WTC11 (cell line): ENCODE data around the gene RABEPK. TPM values are rescaled to one million over a fixed set of nuclear protein-coding genes. Genes with fewer than 3 reads are reported as not detected.

ENCODE experiments used
- ATAC-seq: fragments of 200-7000 bp; cut with Tn5 transposase; 2 replicates; pipeline ENCODE4 v1.10.0; 2021; ENCODE audit warnings: mild to moderate bottlenecking, moderate library complexity
- CTCF ChIA-PET: fragments of 300-600 bp; sonication (Branson Sonifier 250); formaldehyde crosslinking; loops from one replicate; lab custom pipeline; 2021; ENCODE audit warnings: antibody characterized with exemption; lab: Charles Lee
- POLR2A ChIA-PET: fragments of 350-600 bp; sonication (Branson Sonifier 250); formaldehyde crosslinking; loops from one replicate; lab custom pipeline; 2021; ENCODE audit warnings: antibody characterized with exemption; lab: Charles Lee
- DNase-seq: peaks from one replicate; pipeline ENCODE4 v3.0.0; 2021; ENCODE audit warnings: low spot score
- H3K27ac Mint-ChIP-seq: 2 replicates; pipeline ENCODE4 v1.8.0; 2021; ENCODE audit warnings: mixed read lengths
- H3K27me3 Mint-ChIP-seq: 2 replicates; pipeline ENCODE4 v1.8.0; 2021; ENCODE audit warnings: low read depth, mild to moderate bottlenecking, moderate library complexity, mixed read lengths
- H3K36me3 Mint-ChIP-seq: 2 replicates; pipeline ENCODE4 v1.8.0; 2021; ENCODE audit warnings: mixed read lengths
- H3K4me1 Mint-ChIP-seq: 2 replicates; pipeline ENCODE4 v1.8.0; 2022; ENCODE audit warnings: mixed read lengths
- H3K4me3 Mint-ChIP-seq: 2 replicates; pipeline ENCODE4 v1.8.0; 2021; ENCODE audit warnings: mild to moderate bottlenecking, moderate library complexity, mixed read lengths
- H3K9me3 Mint-ChIP-seq: 2 replicates; pipeline ENCODE4 v1.8.0; 2021; ENCODE audit warnings: mixed read lengths
- AR ChIP-seq: fragments of 250-450 bp; sonication (Bioruptor Pico); IDR thresholded peaks from 2 replicates; pipeline ENCODE4 v1.9.0; 2021; ENCODE audit warnings: mild to moderate bottlenecking
- ATF2 ChIP-seq: sonication (generic); formaldehyde crosslinking; IDR thresholded peaks from 2 replicates; pipeline ENCODE4 v1.8.1; 2022; ENCODE audit warnings: low read depth, missing genetic modification reagents, borderline replicate concordance
- CDX4 ChIP-seq: fragments of 250-450 bp; sonication (Bioruptor Pico); IDR thresholded peaks from 2 replicates; pipeline ENCODE4 v1.9.0; 2021; ENCODE audit warnings: moderate library complexity, mild to moderate bottlenecking, inconsistent platforms, borderline replicate concordance
- CREM ChIP-seq: sonication (generic); formaldehyde crosslinking; IDR thresholded peaks from 2 replicates; pipeline ENCODE4 v1.8.1; 2022; ENCODE audit warnings: mild to moderate bottlenecking, missing genetic modification reagents, moderate library complexity
- CTCF ChIP-seq: fragments of 200-600 bp; IDR thresholded peaks from 2 replicates; pipeline ENCODE4 v1.8.0; 2022; ENCODE audit warnings: antibody characterized with exemption
- E2F1 ChIP-seq: sonication (generic); formaldehyde crosslinking; IDR thresholded peaks from 2 replicates; pipeline ENCODE4 v1.8.0; 2022; ENCODE audit warnings: mild to moderate bottlenecking, missing genetic modification reagents
- ERG ChIP-seq: fragments of 250-450 bp; sonication (Bioruptor Pico); IDR thresholded peaks from 2 replicates; pipeline ENCODE4 v1.8.0; 2021; ENCODE audit warnings: mild to moderate bottlenecking
- GRHL2 ChIP-seq: fragments of 250-450 bp; sonication (Bioruptor Pico); IDR thresholded peaks from 2 replicates; pipeline ENCODE4 v1.8.0; 2022; ENCODE audit warnings: mild to moderate bottlenecking, moderate library complexity; ENCODE audit not compliant: insufficient replicate concordance, severe bottlenecking
- GTF2I ChIP-seq: fragments of 250-450 bp; sonication (Bioruptor Pico); conservative IDR thresholded peaks from 2 replicates; pipeline ENCODE4 v1.4.0; 2021; ENCODE audit warnings: mild to moderate bottlenecking
- IRF2 ChIP-seq: sonication (generic); formaldehyde crosslinking; IDR thresholded peaks from 2 replicates; pipeline ENCODE4 v1.8.0; 2022; ENCODE audit warnings: low read depth, missing genetic modification reagents, borderline replicate concordance
- JUN ChIP-seq: sonication (generic); formaldehyde crosslinking; IDR thresholded peaks from 2 replicates; pipeline ENCODE4 v1.8.0; 2023; ENCODE audit warnings: mild to moderate bottlenecking, missing genetic modification reagents
- NFYB ChIP-seq: sonication (generic); formaldehyde crosslinking; conservative IDR thresholded peaks from 2 replicates; pipeline ENCODE4 v1.8.0; 2022; ENCODE audit warnings: low read depth, missing genetic modification reagents
- RORB ChIP-seq: fragments of 250-450 bp; sonication (Bioruptor Pico); IDR thresholded peaks from 2 replicates; pipeline ENCODE4 v1.9.0; 2021; ENCODE audit warnings: mild to moderate bottlenecking
- SP1 ChIP-seq: sonication (generic); formaldehyde crosslinking; conservative IDR thresholded peaks from 2 replicates; pipeline ENCODE4 v1.8.1; 2022; ENCODE audit warnings: missing genetic modification reagents
- TCF7 ChIP-seq: sonication (generic); formaldehyde crosslinking; IDR thresholded peaks from 2 replicates; pipeline ENCODE4 v1.8.0; 2022; ENCODE audit warnings: mild to moderate bottlenecking, low read depth, missing genetic modification reagents, moderate library complexity
- TP53 ChIP-seq: sonication (generic); formaldehyde crosslinking; IDR thresholded peaks from 2 replicates; pipeline ENCODE4 v1.8.1; 2023; ENCODE audit warnings: mild to moderate bottlenecking, missing genetic modification reagents
- USF1 ChIP-seq: sonication (generic); formaldehyde crosslinking; IDR thresholded peaks from 2 replicates; pipeline ENCODE4 v1.8.0; 2022; ENCODE audit warnings: mild to moderate bottlenecking, missing genetic modification reagents
- ZBTB21 ChIP-seq: sonication (generic); formaldehyde crosslinking; IDR thresholded peaks from 2 replicates; pipeline ENCODE4 v1.8.1; 2023; ENCODE audit warnings: mild to moderate bottlenecking, missing genetic modification reagents, borderline replicate concordance
- ZNF232 ChIP-seq: sonication (generic); formaldehyde crosslinking; IDR thresholded peaks from 2 replicates; pipeline ENCODE4 v1.8.0; 2022; ENCODE audit warnings: mild to moderate bottlenecking, missing genetic modification reagents
- ZNF263 ChIP-seq: sonication (generic); formaldehyde crosslinking; IDR thresholded peaks from 2 replicates; pipeline ENCODE4 v1.8.1; 2022; ENCODE audit warnings: low read depth, mild to moderate bottlenecking, moderate library complexity, missing genetic modification reagents
- ZNF423 ChIP-seq: fragments of 250-450 bp; sonication (Bioruptor Pico); IDR thresholded peaks from 2 replicates; pipeline ENCODE4 v2.1.2; 2022; ENCODE audit warnings: mild to moderate bottlenecking, moderate library complexity
- ZNF532 ChIP-seq: fragments of 250-450 bp; sonication (Bioruptor Pico); IDR thresholded peaks from 2 replicates; pipeline ENCODE4 v1.9.0; 2021; ENCODE audit warnings: mild to moderate bottlenecking, borderline replicate concordance
- total RNA-seq: library from RNA; stranded (reverse); gene quantifications from 3 replicates; pipeline ENCODE4 v1.2.3, GENCODE V29; 2021

RABEPK gene
- total RNA-seq, 1 experiment from 2014 or later = 25.5 TPM

GRCh38 chr9:125227761-125228160 lies 27.4 kb downstream of the RABEPK start (continued):
- TF ChIP-seq ZNF532 (CRISPR knock-in tag) = no peak
- TF ChIP-seq SP1 = no peak
- no peak for TF ChIP-seq TP53
- TF ChIP-seq ZNF263 = no peak

- ATAC-seq = no peak
- ChIA-PET POLR2A (no interaction called here), CTCF (no interaction called here)
- Mint-ChIP-seq H3K27ac (peak overlapping the region; percentile 93; the same call in 1 of the 2 replicates), H3K4me3 (no peak overlapping the region), H3K36me3 (peaks cover 45% of the 10 kb centered on the region), H3K4me1 (peaks cover 17% of the 10 kb centered on the region), H3K27me3 (no peaks in the 10 kb centered on the region), H3K9me3 (no peaks in the 10 kb centered on the region)
- no peak for DNase-seq
- TF ChIP-seq GTF2I (CRISPR knock-in tag) = no peak
- TF ChIP-seq ERG = no peak
- TF ChIP-seq NFYB (CRISPR knock-in tag) = no peak
- TF ChIP-seq IRF2 (CRISPR knock-in tag) = no peak
- no peak for TF ChIP-seq CREM (CRISPR knock-in tag)
- no peak for TF ChIP-seq ZBTB21
- no peak for TF ChIP-seq ZNF232 (CRISPR knock-in tag)
- TF ChIP-seq JUN (CRISPR knock-in tag) = no peak
- no peak for TF ChIP-seq CTCF
- no peak for TF ChIP-seq RORB (CRISPR knock-in tag)
- TF ChIP-seq TCF7 = no peak
- no peak for TF ChIP-seq GRHL2 (CRISPR knock-in tag)
- no peak for TF ChIP-seq USF1 (CRISPR knock-in tag)
- TF ChIP-seq ATF2 = no peak
- no peak for TF ChIP-seq ZNF423 (CRISPR knock-in tag)
- no peak for TF ChIP-seq E2F1
- no peak for TF ChIP-seq CDX4 (CRISPR knock-in tag)
- no peak for TF ChIP-seq ZNF263
- no peak for TF ChIP-seq AR (CRISPR knock-in tag)
Observed at GRCh38 chr9:125233678-125234077, 33.3 kb downstream of the RABEPK start.
